GM12878 (cell line): ENCODE results near the gene UGT1A6. TPM values are rescaled to one million over a fixed set of nuclear protein-coding genes. Genes with fewer than 3 reads are reported as not detected.

Experiments used
- ATAC-seq: fragments of 200-7000 bp; cut with Tn5 transposase; 3 replicates; pipeline ENCODE4 v1.9.1; 2020; ENCODE audit warnings: mild to moderate bottlenecking, moderate library complexity
- BruUV-seq: library from RNA; stranded (reverse); fragments of 400-500 nt; replicated peaks from 2 replicates; lab custom pipeline; 2021; lab: Mats Ljungman, UMichigan
- CTCF ChIA-PET: fragments of 300-600 bp; sonication (Branson Sonifier 250); formaldehyde crosslinking; extraction: SDS; loops from one replicate; lab custom pipeline; 2021; ENCODE audit warnings: inconsistent platforms; lab: Yijun Ruan, JAX
- POLR2A ChIA-PET: fragments of 350-600 bp; formaldehyde crosslinking; extraction: SDS; loops from one replicate; lab custom pipeline; 2021; ENCODE audit warnings: inconsistent platforms; lab: Charles Lee
- RAD21 ChIA-PET: fragments of 300-600 bp; sonication (Branson Sonifier 250); formaldehyde crosslinking; loops from one replicate; lab custom pipeline; 2023; ENCODE audit warnings: antibody characterized with exemption; ENCODE audit not compliant: unreplicated experiment; lab: Charles Lee
- SMC1A ChIA-PET: fragments of 300-600 bp; sonication (Branson Sonifier 250); formaldehyde crosslinking; loops from one replicate; lab custom pipeline; 2023; ENCODE audit not compliant: unreplicated experiment, uncharacterized antibody; lab: Charles Lee
- DNase-seq: peaks from one replicate; pipeline ENCODE4 v3.0.0-alpha.2; 2011; ENCODE audit warnings: low read depth, low spot score
- FAIRE-seq: peaks from 3 replicates; lab custom pipeline; 2011; peaks lifted over from hg19 to GRCh38; lab: Jason Lieb, UNC
- H2AFZ ChIP-seq: 2 replicates; pipeline ENCODE4 v1.6.0; 2011; ENCODE audit warnings: low read depth, low read length, control low read depth; ENCODE audit not compliant: control insufficient read depth
- H3K27ac ChIP-seq: 2 replicates; pipeline ENCODE4 v1.5.1; 2011; ENCODE audit warnings: control low read depth; ENCODE audit not compliant: control insufficient read depth, insufficient read depth
- H3K27me3 ChIP-seq, 2 experiments: replicated peaks in 1 of 2; 2 replicates each; pipeline versions ENCODE4 v1.6.0 to v1.6.1; 2011; ENCODE audit warnings: low read length in 1 of 2; ENCODE audit not compliant: control insufficient read depth in 2 of 2, insufficient read depth in 2 of 2
- H3K36me3 ChIP-seq, 2 experiments: 2 replicates each; pipeline ENCODE4 v1.5.1; 2011; ENCODE audit warnings: low read length in 1 of 2; ENCODE audit not compliant: control insufficient read depth in 2 of 2, insufficient read depth in 2 of 2
- H3K4me1 ChIP-seq: 2 replicates; pipeline ENCODE4 v1.6.1; 2011; ENCODE audit warnings: mild to moderate bottlenecking, low read length, moderate library complexity, mixed read lengths; ENCODE audit not compliant: control insufficient read depth, insufficient read depth
- H3K4me2 ChIP-seq: 2 replicates; pipeline ENCODE4 v1.6.0; 2011; ENCODE audit warnings: control low read depth; ENCODE audit not compliant: control insufficient read depth, insufficient read depth
- H3K4me3 ChIP-seq: fragments of 200-600 bp; sonication (generic); 2 replicates; pipeline ENCODE4 v1.5.1; 2016
- H3K79me2 ChIP-seq: 2 replicates; pipeline ENCODE4 v1.6.0; 2011; ENCODE audit warnings: low read length; ENCODE audit not compliant: control insufficient read depth, insufficient read depth
- H3K9ac ChIP-seq: 2 replicates; pipeline ENCODE4 v1.8.0; 2011; ENCODE audit warnings: low read length, control low read depth, mixed read lengths; ENCODE audit not compliant: control insufficient read depth, insufficient read depth
- H3K9me3 ChIP-seq: replicated peaks from 3 replicates; pipeline ENCODE4 v1.5.1; 2011; ENCODE audit warnings: mild to moderate bottlenecking, low read length; ENCODE audit not compliant: control insufficient read depth, insufficient read depth
- H4K20me1 ChIP-seq: 2 replicates; pipeline ENCODE4 v1.6.0; 2011; ENCODE audit not compliant: control insufficient read depth, insufficient read depth
- BCL11A ChIP-seq: IDR thresholded peaks from 2 replicates; pipeline ENCODE4 v1.6.1; 2011; ENCODE audit warnings: low read depth, low read length
- BCL3 ChIP-seq: IDR thresholded peaks from 2 replicates; pipeline ENCODE4 v1.6.1; 2011; ENCODE audit warnings: borderline replicate concordance, low read depth, mild to moderate bottlenecking, moderate library complexity, low read length; ENCODE audit not compliant: insufficient read depth, poor library complexity, severe bottlenecking
- CHD4 ChIP-seq: fragments of 200-600 bp; sonication (generic); IDR thresholded peaks from 2 replicates; pipeline ENCODE4 v1.6.1; 2016; ENCODE audit warnings: mild to moderate bottlenecking
- PAX5 ChIP-seq: IDR thresholded peaks from 2 replicates; pipeline ENCODE4 v1.6.1; 2011; ENCODE audit warnings: low read depth, low read length, borderline replicate concordance
- PBX3 ChIP-seq: IDR thresholded peaks from 2 replicates; pipeline ENCODE4 v1.6.1; 2011; ENCODE audit warnings: mild to moderate bottlenecking, low read depth, low read length, moderate library complexity; ENCODE audit not compliant: insufficient replicate concordance
- POU2F2 ChIP-seq: IDR thresholded peaks from 3 replicates; pipeline ENCODE4 v1.6.1; 2011; ENCODE audit warnings: low read depth, mild to moderate bottlenecking, low read length, borderline replicate concordance
- SMAD1 ChIP-seq: fragments of 450-650 bp; IDR thresholded peaks from 2 replicates; pipeline ENCODE4 v1.6.1; 2018; ENCODE audit warnings: mild to moderate bottlenecking, low read depth; ENCODE audit not compliant: partially characterized antibody
- SREBF2 ChIP-seq: IDR thresholded peaks from 2 replicates; pipeline ENCODE4 v1.6.1; 2012; ENCODE audit warnings: mild to moderate bottlenecking, low read length
- ZNF687 ChIP-seq: fragments of 450-650 bp; IDR thresholded peaks from 2 replicates; pipeline ENCODE4 v1.6.1; 2017; ENCODE audit warnings: mild to moderate bottlenecking, moderate library complexity
- WGBS: methylation state at CpG from one replicate; pipeline ENCODE4 v1.1.6; 2016; ENCODE audit warnings: low lambda C conversion rate; ENCODE audit not compliant: insufficient replicate concordance, insufficient coverage; ENCODE audit errors: missing lambda C conversion rate; 5-methylcytosine and 5-hydroxymethylcytosine counted together
- in situ Hi-C: fragments of 300-500 bp; cut with MboI; formaldehyde crosslinking; loops from 9 replicates; pipeline ENCODE4 v1.14.3; 2018; ENCODE audit warnings: mixed read lengths
- intact Hi-C: fragments of 100-400 bp; cut with micrococcal nuclease; formaldehyde crosslinking; loops from one replicate; pipeline ENCODE4 v1.14.2; 2022; ENCODE audit not compliant: unreplicated experiment
- polyA plus RNA-seq, 11 experiments: library from polyadenylated mRNA; depleted of rRNA in 4 of 11; unstranded in 6 of 11; stranded (reverse) in 5 of 11; fragments of >200 nt; fragmentation: Nextera tagmentation in 4 of 11; fragmentation: Illumina TruSeq in 1 of 11; extraction: Ambion mirVana in 4 of 11; extraction: Trizol in 1 of 11; gene quantifications; 1 replicate in 1 of 11; 2 replicates in 10 of 11; pipeline versions ENCODE4 v1.2.1 to v1.2.3, GENCODE V29; 2011 to 2016; ENCODE audit warnings: inconsistent platforms in 2 of 11, missing spikeins in 2 of 11, low read depth in 1 of 11
- total RNA-seq, 4 experiments: library from RNA; depleted of rRNA in 3 of 4; stranded (reverse); fragments of >200 nt in 3 of 4; fragmentation: Illumina TruSeq in 1 of 4; extraction: Trizol in 1 of 4; gene quantifications; 2 replicates each; pipeline versions ENCODE4 v1.2.1 to v1.2.3, GENCODE V29; 2013 to 2021

The UGT1A6 gene
- total and polyA plus RNA-seq, 10 of the 15 experiments (the other 5 are each of a cell fraction or from before 2014, with no cell fraction given) = not detected

DNA sequence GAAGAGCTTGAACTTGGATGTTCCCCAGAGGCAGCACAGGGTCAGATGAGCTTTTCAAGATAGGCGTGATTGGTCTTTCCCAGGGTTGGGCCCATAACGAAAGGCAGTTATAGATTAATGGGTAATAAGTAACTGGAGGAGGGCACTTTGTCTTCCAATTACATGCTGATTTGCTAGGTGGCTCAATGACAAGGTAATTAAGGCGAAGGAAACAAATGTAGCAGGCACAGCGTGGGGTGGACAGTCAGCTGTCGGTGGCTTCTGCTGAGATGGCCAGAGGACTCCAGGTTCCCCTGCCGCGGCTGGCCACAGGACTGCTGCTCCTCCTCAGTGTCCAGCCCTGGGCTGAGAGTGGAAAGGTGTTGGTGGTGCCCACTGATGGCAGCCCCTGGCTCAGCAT is 25.9 kb downstream of the UGT1A6 start, which contains the start of gene UGT1A4:
UGT1A4 (plus strand) TSS at position 185 of the 400 bp plus-strand sequence; CDS start at position 270, 85 bp downstream.
- ChIA-PET CTCF (no interaction called here), RAD21 (no interaction called here), POLR2A (no interaction called here), SMC1A (no interaction called here)
- TF ChIP-seq PBX3 (no peak), SMAD1 (no peak), ZNF687 (no peak), BCL3 (no peak), PAX5 (no peak), SREBF2 (no peak), BCL11A (no peak), CHD4 (no peak), POU2F2 (no peak)
- Histone ChIP-seq H3K4me1 (no peaks in the 10 kb centered on the region), H3K79me2 (no peaks in the 10 kb centered on the region), H3K4me2 (no peak within 1 kb of the TSS), H3K27me3 (no peaks in the 10 kb centered on the region; a peak in 1 of 4 replicates), H3K9me3 (no peaks in the 10 kb centered on the region), H3K27ac (no peak within 1 kb of the TSS), H3K4me3 (no peak within 1 kb of the TSS), H2AFZ (no peak within 1 kb of the TSS), H3K9ac (no peak within 1 kb of the TSS), H4K20me1 (no peaks in the 10 kb centered on the region), H3K36me3 (no peaks in the 10 kb centered on the region)
- in situ Hi-C loops (no loop called here), intact Hi-C loops (loop anchor here (10.0 kb wide), 1 partner anchor 234 kb away; no protein-coding TSS in a partner anchor)
- no peak for ATAC-seq
- 84% methylated on average over 7 of the region's 7 CpGs for WGBS
- DNase-seq = no peak
- no peak for FAIRE-seq
- BruUV-seq = no TSS peak
